K562 (cell line): ENCODE data around the gene RASSF3. TPM values are rescaled to one million over a fixed set of nuclear protein-coding genes. Genes with fewer than 3 reads are reported as not detected.

Experiments
- ATF1 ChIP-seq, 2 experiments: fragments of 450-650 bp in 1 of 2; IDR thresholded peaks; 2 replicates each; pipeline ENCODE4 v1.6.1; 2016; ENCODE audit warnings: missing compliant biosample characterization in 1 of 2, missing genetic modification characterization in 1 of 2
- CBFA2T3 ChIP-seq: fragments of 450-650 bp; IDR thresholded peaks from 2 replicates; pipeline ENCODE4 v1.6.1; 2017
- CREB1 ChIP-seq, 2 experiments: sonication (generic) in 1 of 2; formaldehyde crosslinking in 1 of 2; IDR thresholded peaks; 2 replicates each; pipeline versions ENCODE4 v1.6.1 to v1.8.0; 2012 to 2022; ENCODE audit warnings: inconsistent platforms in 1 of 2, mild to moderate bottlenecking in 1 of 2, missing genetic modification reagents in 1 of 2, moderate library complexity in 1 of 2
- EWSR1 ChIP-seq: fragments of 450-650 bp; IDR thresholded peaks from 2 replicates; pipeline ENCODE4 v1.6.1; 2018; ENCODE audit warnings: borderline replicate concordance, mild to moderate bottlenecking, low read depth, moderate library complexity; ENCODE audit not compliant: partially characterized antibody
- EZH2 ChIP-seq: IDR thresholded peaks from 2 replicates; pipeline ENCODE4 v1.6.1; 2012; ENCODE audit warnings: low read depth, mild to moderate bottlenecking, inconsistent platforms, low read length, borderline replicate concordance
- KDM5B ChIP-seq: fragments of 200-600 bp; sonication (generic); IDR thresholded peaks from 2 replicates; pipeline ENCODE4 v1.6.1; 2012; ENCODE audit warnings: low read depth, mild to moderate bottlenecking, moderate library complexity, low read length, control low read depth, inconsistent platforms; ENCODE audit not compliant: insufficient replicate concordance
- LARP7 ChIP-seq: fragments of 450-650 bp; IDR thresholded peaks from 2 replicates; pipeline ENCODE4 v1.6.1; 2016
- MCM7 ChIP-seq, 2 experiments: fragments of 450-650 bp; IDR thresholded peaks; 2 replicates each; pipeline ENCODE4 v1.6.1; 2016 to 2018
- NFATC3 ChIP-seq: fragments of 450-650 bp; IDR thresholded peaks from 2 replicates; pipeline ENCODE4 v1.6.1; 2017; ENCODE audit warnings: mild to moderate bottlenecking
- NFE2L1 ChIP-seq: fragments of 450-650 bp; IDR thresholded peaks from 2 replicates; pipeline ENCODE4 v1.6.1; 2016; ENCODE audit warnings: missing genetic modification characterization, low read depth, mild to moderate bottlenecking, missing compliant biosample characterization, moderate library complexity, borderline replicate concordance
- NFYB ChIP-seq: IDR thresholded peaks from 2 replicates; pipeline ENCODE4 v1.6.1; 2011; ENCODE audit warnings: mild to moderate bottlenecking, moderate library complexity; ENCODE audit not compliant: insufficient read length; ENCODE audit errors: extremely low read depth
- NRF1 ChIP-seq, 2 experiments: fragments of 450-650 bp; IDR thresholded peaks in 1 of 2; conservative IDR thresholded peaks in 1 of 2; 2 replicates each; pipeline ENCODE4 v1.6.1; 2014; ENCODE audit warnings: mild to moderate bottlenecking in 2 of 2
- PCBP2 ChIP-seq: fragments of 200-400 bp; formaldehyde crosslinking; IDR thresholded peaks from 2 replicates; pipeline ENCODE4 v1.6.1; 2018; ENCODE audit warnings: low read length, low read depth, mild to moderate bottlenecking, moderate library complexity; ENCODE audit not compliant: poor library complexity, severe bottlenecking
- POU5F1 ChIP-seq: fragments of 150-350 bp; IDR thresholded peaks from 2 replicates; pipeline ENCODE4 v1.6.1; 2014; ENCODE audit warnings: borderline replicate concordance, low read length, low read depth, mild to moderate bottlenecking; ENCODE audit not compliant: partially characterized antibody
- PRMT5 ChIP-seq: sonication (generic); formaldehyde crosslinking; IDR thresholded peaks from 2 replicates; pipeline ENCODE4 v1.5.0; 2020; ENCODE audit warnings: missing genetic modification reagents
- SOX6 ChIP-seq: fragments of 450-650 bp; IDR thresholded peaks from 2 replicates; pipeline ENCODE4 v1.6.1; 2014; ENCODE audit warnings: mild to moderate bottlenecking
- WHSC1 ChIP-seq: IDR thresholded peaks from one replicate; pipeline ENCODE4 v1.6.1; 2012; ENCODE audit warnings: low read length, control low read depth, inconsistent platforms
- ZNF3 ChIP-seq: fragments of 250-450 bp; sonication (Bioruptor Pico); IDR thresholded peaks from 2 replicates; pipeline ENCODE4 v1.5.0; 2021; ENCODE audit warnings: mild to moderate bottlenecking, moderate library complexity
- polyA plus RNA-seq, 8 experiments: library from polyadenylated mRNA; depleted of rRNA in 4 of 8; stranded (reverse) in 5 of 8; unstranded in 3 of 8; fragments of >200 nt; fragmentation: Nextera tagmentation in 2 of 8; fragmentation: Illumina TruSeq in 1 of 8; extraction: Ambion mirVana in 2 of 8; extraction: Trizol in 1 of 8; gene quantifications; 2 replicates each; pipeline versions ENCODE4 v1.2.1 to v1.2.3, GENCODE V29; 2011 to 2014; ENCODE audit warnings: inconsistent platforms in 1 of 8, missing spikeins in 1 of 8
- total RNA-seq, 7 experiments: library from RNA; depleted of rRNA in 6 of 7; stranded (reverse); fragments of >200 nt in 6 of 7; fragmentation: Illumina TruSeq in 2 of 7; extraction: Trizol in 2 of 7; gene quantifications; 2 replicates each; pipeline versions ENCODE4 v1.2.1 to v1.2.3, GENCODE V29; 2011 to 2021; ENCODE audit warnings: low replicate concordance in 1 of 7
- TF ChIP-seq, protein P1 (sequence below): fragments of 450-650 bp; formaldehyde crosslinking; IDR thresholded peaks from 2 replicates; pipeline ENCODE4 v1.4.0; 2022; ENCODE audit warnings: missing genetic modification characterization
- TF ChIP-seq, protein P2 (sequence below): sonication (generic); formaldehyde crosslinking; IDR thresholded peaks from 2 replicates; pipeline ENCODE4 v1.8.0; 2022; ENCODE audit warnings: mild to moderate bottlenecking, missing genetic modification reagents
- TF ChIP-seq, protein P3 (sequence below), 3 experiments: fragments of 200-800 bp in 1 of 3; sonication (Bioruptor generic) in 1 of 3; sonication (generic) in 1 of 3; formaldehyde crosslinking in 1 of 3; IDR thresholded peaks; 2 replicates each; pipeline versions ENCODE4 v1.6.1 to v1.8.0; 2016 to 2022; ENCODE audit warnings: mild to moderate bottlenecking in 2 of 3, missing compliant biosample characterization in 2 of 3, missing genetic modification characterization in 2 of 3, missing genetic modification reagents in 1 of 3
- TF ChIP-seq, protein P4 (sequence below): fragments of 250-450 bp; sonication (Bioruptor Pico); IDR thresholded peaks from 2 replicates; pipeline ENCODE4 v1.5.0; 2022; ENCODE audit warnings: mild to moderate bottlenecking
- TF ChIP-seq, protein P5 (sequence below): sonication (generic); formaldehyde crosslinking; IDR thresholded peaks from 2 replicates; pipeline ENCODE4 v1.9.0; 2022; ENCODE audit warnings: mild to moderate bottlenecking, missing genetic modification reagents

The RASSF3 gene
- total and polyA plus RNA-seq, 9 of the 15 experiments (the other 6 are each of a cell fraction or from before 2014, with no cell fraction given), result 3.7 to 39.2 (median 20.2) TPM

DNA sequence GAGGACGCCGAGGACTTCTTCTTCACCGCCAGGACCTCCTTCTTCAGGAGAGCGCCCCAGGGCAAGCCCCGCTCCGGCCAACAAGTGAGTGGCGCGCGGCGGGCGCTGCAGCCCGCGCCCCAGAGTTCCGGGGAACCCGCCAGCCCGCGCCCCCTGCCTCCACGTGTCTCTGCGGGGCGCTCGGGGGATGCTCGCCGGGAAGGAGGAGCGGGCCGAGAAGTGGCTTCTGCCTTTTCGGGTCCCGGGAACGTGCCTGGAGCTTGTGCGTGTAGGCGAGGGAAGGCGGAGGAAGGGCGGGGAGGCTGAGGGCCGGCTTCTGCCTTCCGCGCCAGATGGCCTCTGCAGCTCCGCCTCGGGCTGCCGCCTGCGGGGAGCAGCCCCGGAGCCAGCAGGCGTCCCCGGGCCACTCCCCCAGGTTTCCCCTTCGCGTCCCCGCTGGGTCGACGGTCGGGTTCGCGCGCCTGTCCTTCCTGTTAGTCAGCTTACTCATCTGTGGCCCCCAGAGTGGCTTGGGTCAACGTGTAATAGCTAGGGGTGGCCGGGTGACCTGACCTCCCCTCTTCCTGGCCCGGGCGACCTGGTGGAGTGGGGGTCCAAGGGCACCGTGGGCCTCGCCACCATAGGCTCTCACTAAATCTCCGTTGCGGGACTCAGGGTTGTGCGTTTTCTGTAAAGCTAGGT is 505 bp downstream of the RASSF3 start (continued):
- peak; percentile 58 for TF ChIP-seq KDM5B
- TF ChIP-seq WHSC1, result no peak
- peak in 1 of 2 experiments; percentile 27; a peak in 1 of 4 replicates for TF ChIP-seq NRF1 (conservative IDR thresholded peaks at IDR 0.05 in 1 of 2, IDR thresholded peaks at IDR 0.05 in 1 of 2)
- TF ChIP-seq PCBP2, result no peak
- TF ChIP-seq LARP7, result no peak
- TF ChIP-seq ATF1 (CRISPR knock-in tag; IDR thresholded peaks at IDR 0.05), result no peak
- peak; percentile 40 for TF ChIP-seq ATF1 (tag; IDR thresholded peaks at IDR 0.05)
- TF ChIP-seq MCM7 (IDR thresholded peaks at IDR 0.05), result no peak
- TF ChIP-seq SOX6, result no peak
- TF ChIP-seq EZH2, result no peak
- TF ChIP-seq NFYB, result no peak
- TF ChIP-seq, protein P1, sequence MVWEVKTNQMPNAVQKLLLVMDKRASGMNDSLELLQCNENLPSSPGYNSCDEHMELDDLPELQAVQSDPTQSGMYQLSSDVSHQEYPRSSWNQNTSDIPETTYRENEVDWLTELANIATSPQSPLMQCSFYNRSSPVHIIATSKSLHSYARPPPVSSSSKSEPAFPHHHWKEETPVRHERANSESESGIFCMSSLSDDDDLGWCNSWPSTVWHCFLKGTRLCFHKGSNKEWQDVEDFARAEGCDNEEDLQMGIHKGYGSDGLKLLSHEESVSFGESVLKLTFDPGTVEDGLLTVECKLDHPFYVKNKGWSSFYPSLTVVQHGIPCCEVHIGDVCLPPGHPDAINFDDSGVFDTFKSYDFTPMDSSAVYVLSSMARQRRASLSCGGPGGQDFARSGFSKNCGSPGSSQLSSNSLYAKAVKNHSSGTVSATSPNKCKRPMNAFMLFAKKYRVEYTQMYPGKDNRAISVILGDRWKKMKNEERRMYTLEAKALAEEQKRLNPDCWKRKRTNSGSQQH (CRISPR knock-in tag), result no peak
- no peak for TF ChIP-seq CREB1 (IDR thresholded peaks at IDR 0.05)
- no peak for TF ChIP-seq CREB1 (CRISPR knock-in tag; IDR thresholded peaks at IDR 0.05)
- no peak for TF ChIP-seq PRMT5 (CRISPR knock-in tag)
- TF ChIP-seq CBFA2T3, result 0 out of 2 replicates have a peak, but pooled peaks have one; percentile 20
- TF ChIP-seq, protein P2, sequence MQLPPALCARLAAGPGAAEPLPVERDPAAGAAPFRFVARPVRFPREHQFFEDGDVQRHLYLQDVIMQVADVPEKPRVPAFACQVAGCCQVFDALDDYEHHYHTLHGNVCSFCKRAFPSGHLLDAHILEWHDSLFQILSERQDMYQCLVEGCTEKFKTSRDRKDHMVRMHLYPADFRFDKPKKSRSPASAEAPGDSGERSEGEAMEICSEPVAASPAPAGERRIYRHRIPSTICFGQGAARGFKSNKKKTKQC (CRISPR knock-in tag), result no peak
- no peak for TF ChIP-seq NFE2L1 (tag)
- TF ChIP-seq, protein P3, sequence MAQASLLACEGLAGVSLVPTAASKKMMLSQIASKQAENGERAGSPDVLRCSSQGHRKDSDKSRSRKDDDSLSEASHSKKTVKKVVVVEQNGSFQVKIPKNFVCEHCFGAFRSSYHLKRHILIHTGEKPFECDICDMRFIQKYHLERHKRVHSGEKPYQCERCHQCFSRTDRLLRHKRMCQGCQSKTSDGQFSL (CRISPR knock-in tag; IDR thresholded peaks at IDR 0.05), result no peak; the same call in 1 of the 2 replicates
- TF ChIP-seq, protein P3 (tag; IDR thresholded peaks at IDR 0.05), result no peak
- TF ChIP-seq, protein P4, sequence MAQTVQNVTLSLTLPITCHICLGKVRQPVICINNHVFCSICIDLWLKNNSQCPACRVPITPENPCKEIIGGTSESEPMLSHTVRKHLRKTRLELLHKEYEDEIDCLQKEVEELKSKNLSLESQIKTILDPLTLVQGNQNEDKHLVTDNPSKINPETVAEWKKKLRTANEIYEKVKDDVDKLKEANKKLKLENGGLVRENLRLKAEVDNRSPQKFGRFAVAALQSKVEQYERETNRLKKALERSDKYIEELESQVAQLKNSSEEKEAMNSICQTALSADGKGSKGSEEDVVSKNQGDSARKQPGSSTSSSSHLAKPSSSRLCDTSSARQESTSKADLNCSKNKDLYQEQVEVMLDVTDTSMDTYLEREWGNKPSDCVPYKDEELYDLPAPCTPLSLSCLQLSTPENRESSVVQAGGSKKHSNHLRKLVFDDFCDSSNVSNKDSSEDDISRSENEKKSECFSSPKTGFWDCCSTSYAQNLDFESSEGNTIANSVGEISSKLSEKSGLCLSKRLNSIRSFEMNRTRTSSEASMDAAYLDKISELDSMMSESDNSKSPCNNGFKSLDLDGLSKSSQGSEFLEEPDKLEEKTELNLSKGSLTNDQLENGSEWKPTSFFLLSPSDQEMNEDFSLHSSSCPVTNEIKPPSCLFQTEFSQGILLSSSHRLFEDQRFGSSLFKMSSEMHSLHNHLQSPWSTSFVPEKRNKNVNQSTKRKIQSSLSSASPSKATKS, result no peak
- TF ChIP-seq EWSR1, result no peak
- no peak for TF ChIP-seq POU5F1
- TF ChIP-seq NFATC3, result no peak
- TF ChIP-seq ZNF3 (CRISPR knock-in tag), result no peak
- TF ChIP-seq, protein P5, sequence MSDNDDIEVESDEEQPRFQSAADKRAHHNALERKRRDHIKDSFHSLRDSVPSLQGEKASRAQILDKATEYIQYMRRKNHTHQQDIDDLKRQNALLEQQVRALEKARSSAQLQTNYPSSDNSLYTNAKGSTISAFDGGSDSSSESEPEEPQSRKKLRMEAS (CRISPR knock-in tag), result peak; percentile 74
